ENCODE measurements around the gene PPP2R1B. TPM values are rescaled to one million over a fixed set of nuclear protein-coding genes. Genes with fewer than 3 reads are reported as not detected.

The PPP2R1B gene
- polyA plus RNA-seq, 1 donor (not counting 4 experiments of a cell fraction or from before 2014, with no cell fraction given): 33.6 TPM

DNA sequence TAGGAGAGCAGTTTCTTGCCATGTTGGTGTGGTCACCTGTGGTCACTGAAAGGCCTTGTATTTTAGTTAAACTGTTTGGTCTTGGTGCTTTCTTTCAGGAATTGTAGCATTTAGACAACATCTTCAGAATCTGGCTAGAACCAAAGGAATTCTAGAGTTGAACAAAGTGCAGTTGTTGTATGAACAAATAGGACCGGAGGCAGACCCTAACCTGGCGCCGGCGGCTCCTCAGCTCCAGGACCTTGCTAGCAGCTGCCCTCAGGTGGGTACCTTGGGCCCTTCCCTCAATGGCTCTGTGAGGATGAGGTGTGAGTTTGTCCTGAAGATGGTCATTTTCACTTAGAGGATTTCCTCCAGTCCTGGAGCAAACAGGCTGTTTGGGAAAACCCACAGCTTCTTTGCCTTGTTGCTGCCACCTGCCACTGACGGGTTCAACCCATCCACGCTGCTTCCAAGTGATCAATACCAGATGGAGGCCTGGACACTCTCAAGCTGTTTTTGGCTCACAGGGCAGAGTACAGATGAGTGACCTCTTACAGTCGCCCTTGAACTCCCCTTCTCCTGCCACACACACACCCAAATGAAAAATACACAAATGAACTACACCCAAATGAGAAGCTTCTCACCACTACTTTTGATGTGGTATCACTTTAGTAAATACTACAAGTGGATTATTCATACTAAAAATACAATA is 45.2 kb downstream of the PPP2R1B start:
- Histone ChIP-seq H3K79me2 (ENCODE audit: control insufficient read depth, insufficient read depth, low read length) (no peaks in the 10 kb centered on the region), H3K9me3 (ENCODE audit: control insufficient read depth, low read depth, low read length) (no peaks in the 10 kb centered on the region), H3K9ac (ENCODE audit: control insufficient read depth, extremely low read depth, insufficient read depth, low read length) (no peak overlapping the region), H3K4me2 (ENCODE audit: control insufficient read depth, extremely low read depth, insufficient read depth, low read depth, low read length) (no peak overlapping the region), H3K4me1 (ENCODE audit: control insufficient read depth, extremely low read depth, insufficient read depth, low read length) (peaks cover 16% of the 10 kb centered on the region), H3K27ac (ENCODE audit: control insufficient read depth, insufficient read depth, low read length) (no peak overlapping the region), H3K9me1 (ENCODE audit: control insufficient read depth, extremely low read depth, insufficient read depth, low read length) (no peaks in the 10 kb centered on the region), H4K20me1 (ENCODE audit: control insufficient read depth, extremely low read depth, insufficient read depth, low read length) (no peaks in the 10 kb centered on the region), H3K4me3 (ENCODE audit: control insufficient read depth in 2 of 3, extremely low read depth in 1 of 3, insufficient read depth in 2 of 3, low read depth in 1 of 3, low read length in 3 of 3) (no peak overlapping the region), H3K36me3 (ENCODE audit: control insufficient read depth in 2 of 2, extremely low read depth in 1 of 2, insufficient read depth in 2 of 2, low read length in 2 of 2) (peaks cover 28 to 31% of the 10 kb centered on the region in 2 experiments), H3K27me3 (ENCODE audit: control insufficient read depth, extremely low read depth, insufficient read depth, low read length) (no peaks in the 10 kb centered on the region), H2AFZ (ENCODE audit: control insufficient read depth, low read length) (no peak overlapping the region)
- DNase-seq (ENCODE audit: low read depth, low spot score): no peak
- dilution Hi-C loops (cut with MboI; ENCODE audit: extremely low pct_ligation_motif_present, low sequenced_read_pairs): no loop called here
- TF ChIP-seq, protein P1, sequence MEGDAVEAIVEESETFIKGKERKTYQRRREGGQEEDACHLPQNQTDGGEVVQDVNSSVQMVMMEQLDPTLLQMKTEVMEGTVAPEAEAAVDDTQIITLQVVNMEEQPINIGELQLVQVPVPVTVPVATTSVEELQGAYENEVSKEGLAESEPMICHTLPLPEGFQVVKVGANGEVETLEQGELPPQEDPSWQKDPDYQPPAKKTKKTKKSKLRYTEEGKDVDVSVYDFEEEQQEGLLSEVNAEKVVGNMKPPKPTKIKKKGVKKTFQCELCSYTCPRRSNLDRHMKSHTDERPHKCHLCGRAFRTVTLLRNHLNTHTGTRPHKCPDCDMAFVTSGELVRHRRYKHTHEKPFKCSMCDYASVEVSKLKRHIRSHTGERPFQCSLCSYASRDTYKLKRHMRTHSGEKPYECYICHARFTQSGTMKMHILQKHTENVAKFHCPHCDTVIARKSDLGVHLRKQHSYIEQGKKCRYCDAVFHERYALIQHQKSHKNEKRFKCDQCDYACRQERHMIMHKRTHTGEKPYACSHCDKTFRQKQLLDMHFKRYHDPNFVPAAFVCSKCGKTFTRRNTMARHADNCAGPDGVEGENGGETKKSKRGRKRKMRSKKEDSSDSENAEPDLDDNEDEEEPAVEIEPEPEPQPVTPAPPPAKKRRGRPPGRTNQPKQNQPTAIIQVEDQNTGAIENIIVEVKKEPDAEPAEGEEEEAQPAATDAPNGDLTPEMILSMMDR (optimal IDR thresholded peaks at IDR 0.05 in 1 of 3, IDR thresholded peaks at IDR 0.05 in 1 of 3, conservative IDR thresholded peaks at IDR 0.05 in 1 of 3; ENCODE audit: extremely low read depth in 1 of 3, insufficient read depth in 2 of 3, low read length in 3 of 3): no peak
- TF ChIP-seq EZH2 (IDR thresholded peaks at IDR 0.05; ENCODE audit: low read length): no peak
- FAIRE-seq: no peak

DNA sequence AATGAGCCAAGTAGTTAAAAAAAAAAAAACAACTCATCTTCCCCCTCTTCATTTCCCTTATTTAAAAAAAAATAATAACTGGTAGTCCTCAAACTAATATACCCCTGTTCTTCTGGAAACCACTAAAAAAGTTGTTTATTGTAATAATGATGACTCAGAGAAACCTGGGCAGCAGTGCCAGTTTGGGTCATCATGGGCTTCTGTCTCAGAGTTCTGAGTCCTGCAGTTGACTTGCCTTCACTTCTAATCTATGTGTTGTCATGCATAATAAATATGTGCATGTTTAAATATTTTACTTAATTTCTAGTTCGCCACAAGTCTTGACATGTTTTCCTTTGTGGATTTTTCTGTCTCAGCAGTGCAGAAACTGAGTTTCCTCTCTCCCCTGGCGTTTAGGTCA is 46.8 kb downstream of the PPP2R1B start:
- H3K4me2 ChIP-seq (ENCODE audit: control insufficient read depth, extremely low read depth, insufficient read depth, low read depth, low read length): no peak overlapping the region
- H3K9ac ChIP-seq (ENCODE audit: control insufficient read depth, extremely low read depth, insufficient read depth, low read length): no peak overlapping the region
- no peak overlapping the region for H2AFZ ChIP-seq (ENCODE audit: control insufficient read depth, low read length)
- no peaks in the 10 kb centered on the region for H3K9me3 ChIP-seq (ENCODE audit: control insufficient read depth, low read depth, low read length)
- peaks cover 24 to 29% of the 10 kb centered on the region in 2 experiments for H3K36me3 ChIP-seq (ENCODE audit: control insufficient read depth in 2 of 2, extremely low read depth in 1 of 2, insufficient read depth in 2 of 2, low read length in 2 of 2)
- no peaks in the 10 kb centered on the region for H3K79me2 ChIP-seq (ENCODE audit: control insufficient read depth, insufficient read depth, low read length)
- no peak overlapping the region for H3K4me3 ChIP-seq (ENCODE audit: control insufficient read depth in 2 of 3, extremely low read depth in 1 of 3, insufficient read depth in 2 of 3, low read depth in 1 of 3, low read length in 3 of 3)
- no peaks in the 10 kb centered on the region for H3K9me1 ChIP-seq (ENCODE audit: control insufficient read depth, extremely low read depth, insufficient read depth, low read length)
- FAIRE-seq (no peak), DNase-seq (ENCODE audit: low read depth, low spot score) (no peak)
- TF ChIP-seq, protein P1 (optimal IDR thresholded peaks at IDR 0.05 in 1 of 3, IDR thresholded peaks at IDR 0.05 in 1 of 3, conservative IDR thresholded peaks at IDR 0.05 in 1 of 3; ENCODE audit: extremely low read depth in 1 of 3, insufficient read depth in 2 of 3, low read length in 3 of 3): no peak
- TF ChIP-seq EZH2 (IDR thresholded peaks at IDR 0.05; ENCODE audit: low read length): no peak
- dilution Hi-C loops (cut with MboI; ENCODE audit: extremely low pct_ligation_motif_present, low sequenced_read_pairs): no loop called here
- H3K27me3 ChIP-seq (ENCODE audit: control insufficient read depth, extremely low read depth, insufficient read depth, low read length): no peaks in the 10 kb centered on the region
- peaks cover 16% of the 10 kb centered on the region for H3K4me1 ChIP-seq (ENCODE audit: control insufficient read depth, extremely low read depth, insufficient read depth, low read length)
- H3K27ac ChIP-seq (ENCODE audit: control insufficient read depth, insufficient read depth, low read length): no peak overlapping the region
- no peaks in the 10 kb centered on the region for H4K20me1 ChIP-seq (ENCODE audit: control insufficient read depth, extremely low read depth, insufficient read depth, low read length)
